Parathyroid adenoma (tissue), 2 donors: ENCODE data around the gene SLC49A4.
A peak's percentile ranks its signal among the peaks of the same experiment; 100 is the strongest.

Experiments used
- H2AFZ ChIP-seq: fragments of 300-600 bp; sonication (generic); one replicate; pipeline ENCODE4 v1.7.0; 2017; ENCODE audit warnings: antibody characterized with exemption, mild to moderate bottlenecking
- H3K27ac ChIP-seq: fragments of 300-600 bp; sonication (generic); one replicate; pipeline ENCODE4 v1.7.0; 2017
- H3K27me3 ChIP-seq: fragments of 300-600 bp; sonication (generic); one replicate; pipeline ENCODE4 v1.7.0; 2017; ENCODE audit warnings: low read length; ENCODE audit not compliant: control insufficient read depth, insufficient read depth
- H3K36me3 ChIP-seq: fragments of 300-600 bp; sonication (generic); one replicate; pipeline ENCODE4 v1.7.0; 2017; ENCODE audit warnings: low read length; ENCODE audit not compliant: control insufficient read depth, insufficient read depth
- H3K4me1 ChIP-seq: fragments of 300-600 bp; sonication (generic); one replicate; pipeline ENCODE4 v1.7.0; 2017; ENCODE audit warnings: control low read depth
- H3K4me2 ChIP-seq: fragments of 300-600 bp; sonication (generic); one replicate; pipeline ENCODE4 v1.7.0; 2017; ENCODE audit warnings: low read length
- H3K4me3 ChIP-seq: fragments of 300-600 bp; sonication (generic); one replicate; pipeline ENCODE4 v1.7.0; 2017; ENCODE audit warnings: low read depth, low read length
- H3K79me2 ChIP-seq: fragments of 300-600 bp; sonication (generic); one replicate; pipeline ENCODE4 v1.7.0; 2017; ENCODE audit warnings: control low read depth
- H3K9ac ChIP-seq: fragments of 300-600 bp; sonication (generic); one replicate; pipeline ENCODE4 v1.7.0; 2017; ENCODE audit warnings: mild to moderate bottlenecking
- H3K9me3 ChIP-seq: fragments of 300-600 bp; sonication (generic); one replicate; pipeline ENCODE4 v1.7.0; 2017; ENCODE audit warnings: low read length; ENCODE audit not compliant: control insufficient read depth
- TF ChIP-seq, protein P1 (sequence below): fragments of 300-600 bp; sonication (generic); IDR thresholded peaks from one replicate; pipeline ENCODE4 v1.7.0; 2017; ENCODE audit warnings: antibody characterized with exemption, mild to moderate bottlenecking
- donor health status: primary hyperparathyroidism.

SLC49A4 gene

DNA sequence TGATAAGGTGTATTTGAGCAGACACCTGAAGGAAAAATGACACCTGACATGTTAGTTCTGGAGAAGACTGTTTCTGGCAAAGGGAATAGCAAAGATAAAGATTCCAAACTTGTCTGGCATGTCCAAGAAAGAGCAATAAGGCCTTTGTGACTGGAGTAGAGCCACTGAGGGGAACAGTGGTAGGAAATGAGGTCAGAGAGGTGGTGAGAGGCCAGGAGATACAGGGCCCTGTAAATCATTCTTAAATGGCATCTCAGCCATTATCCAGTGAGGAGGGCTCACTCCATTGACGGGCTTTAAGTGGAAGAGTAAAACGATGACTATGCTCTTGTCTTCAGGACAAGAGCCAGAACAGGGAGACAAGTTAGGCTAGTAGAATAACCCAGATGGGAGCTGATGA, 4.5 kb downstream of the SLC49A4 start:
- peak overlapping the region; percentile 19 for H3K27ac ChIP-seq
- H3K27me3 ChIP-seq = no peaks in the 10 kb centered on the region
- H3K4me2 ChIP-seq = no peak overlapping the region
- H2AFZ ChIP-seq = no peak overlapping the region
- no peak overlapping the region for H3K9ac ChIP-seq
- TF ChIP-seq, protein P1, sequence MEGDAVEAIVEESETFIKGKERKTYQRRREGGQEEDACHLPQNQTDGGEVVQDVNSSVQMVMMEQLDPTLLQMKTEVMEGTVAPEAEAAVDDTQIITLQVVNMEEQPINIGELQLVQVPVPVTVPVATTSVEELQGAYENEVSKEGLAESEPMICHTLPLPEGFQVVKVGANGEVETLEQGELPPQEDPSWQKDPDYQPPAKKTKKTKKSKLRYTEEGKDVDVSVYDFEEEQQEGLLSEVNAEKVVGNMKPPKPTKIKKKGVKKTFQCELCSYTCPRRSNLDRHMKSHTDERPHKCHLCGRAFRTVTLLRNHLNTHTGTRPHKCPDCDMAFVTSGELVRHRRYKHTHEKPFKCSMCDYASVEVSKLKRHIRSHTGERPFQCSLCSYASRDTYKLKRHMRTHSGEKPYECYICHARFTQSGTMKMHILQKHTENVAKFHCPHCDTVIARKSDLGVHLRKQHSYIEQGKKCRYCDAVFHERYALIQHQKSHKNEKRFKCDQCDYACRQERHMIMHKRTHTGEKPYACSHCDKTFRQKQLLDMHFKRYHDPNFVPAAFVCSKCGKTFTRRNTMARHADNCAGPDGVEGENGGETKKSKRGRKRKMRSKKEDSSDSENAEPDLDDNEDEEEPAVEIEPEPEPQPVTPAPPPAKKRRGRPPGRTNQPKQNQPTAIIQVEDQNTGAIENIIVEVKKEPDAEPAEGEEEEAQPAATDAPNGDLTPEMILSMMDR = no peak
- H3K36me3 ChIP-seq = no peaks in the 10 kb centered on the region
- peaks cover 16% of the 10 kb centered on the region for H3K4me1 ChIP-seq
- H3K4me3 ChIP-seq = no peak overlapping the region
- peaks cover 21% of the 10 kb centered on the region for H3K79me2 ChIP-seq
- H3K9me3 ChIP-seq = no peaks in the 10 kb centered on the region

DNA sequence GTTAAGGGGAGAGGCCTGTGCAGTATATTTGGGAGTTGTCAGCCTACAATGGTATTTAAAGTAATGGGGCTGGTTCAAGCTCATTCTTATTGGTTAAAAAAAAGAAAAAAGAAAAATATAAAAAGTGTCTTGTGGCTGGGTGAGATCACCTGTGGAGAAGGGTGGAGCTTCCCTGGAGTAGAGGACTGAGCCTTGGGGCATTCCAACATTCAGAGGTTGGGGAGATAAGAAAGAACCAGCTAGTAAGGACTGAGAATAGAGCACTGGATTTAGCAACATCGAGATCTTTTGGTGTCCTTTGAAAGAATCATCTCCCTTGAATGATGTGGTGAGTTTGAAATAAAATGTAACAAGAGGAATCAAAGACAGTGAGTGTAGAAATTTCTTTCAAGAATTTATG, 5.2 kb downstream of the SLC49A4 start:
- H3K9ac ChIP-seq = no peak overlapping the region
- peaks cover 25% of the 10 kb centered on the region for H3K79me2 ChIP-seq
- H3K27ac ChIP-seq = no peak overlapping the region
- no peaks in the 10 kb centered on the region for H3K9me3 ChIP-seq
- H3K4me2 ChIP-seq = no peak overlapping the region
- H2AFZ ChIP-seq = no peak overlapping the region
- H3K4me3 ChIP-seq = no peak overlapping the region
- H3K4me1 ChIP-seq = peaks cover 16% of the 10 kb centered on the region
- TF ChIP-seq, protein P1 = no peak
- no peaks in the 10 kb centered on the region for H3K36me3 ChIP-seq
- H3K27me3 ChIP-seq = no peaks in the 10 kb centered on the region

DNA sequence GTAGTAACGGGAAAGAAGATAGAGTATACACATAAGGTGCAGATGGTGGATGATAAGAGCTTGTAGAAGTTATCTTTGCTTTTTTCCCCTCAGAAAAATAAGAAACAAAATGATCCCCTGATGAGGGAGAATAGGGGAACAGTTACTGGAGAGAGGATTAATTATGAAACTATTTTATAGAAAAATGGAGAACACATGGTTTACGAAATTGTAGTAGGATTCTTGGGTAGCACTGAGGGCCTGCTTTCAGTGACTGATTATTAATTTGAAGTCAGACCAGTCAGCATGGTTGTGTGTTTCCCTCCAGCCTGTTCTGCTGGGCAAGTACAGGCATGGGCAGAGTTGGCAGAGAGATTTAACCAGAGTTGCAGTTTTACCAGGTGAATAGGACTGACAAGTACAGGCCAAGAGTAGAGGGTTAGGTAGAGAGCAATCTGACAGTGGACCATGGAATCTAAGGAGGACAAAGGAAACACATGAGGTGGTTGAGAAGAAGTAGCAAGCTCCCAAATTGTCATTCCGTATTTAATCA, 5.9 kb downstream of the SLC49A4 start:
- Histone ChIP-seq H3K9me3 (no peaks in the 10 kb centered on the region), H3K27me3 (no peaks in the 10 kb centered on the region), H3K36me3 (no peaks in the 10 kb centered on the region), H3K4me1 (peaks cover 16% of the 10 kb centered on the region), H3K27ac (no peak overlapping the region), H3K9ac (no peak overlapping the region), H3K4me2 (no peak overlapping the region), H2AFZ (no peak overlapping the region), H3K4me3 (no peak overlapping the region), H3K79me2 (peaks cover 25% of the 10 kb centered on the region)
- TF ChIP-seq, protein P1 = no peak

DNA sequence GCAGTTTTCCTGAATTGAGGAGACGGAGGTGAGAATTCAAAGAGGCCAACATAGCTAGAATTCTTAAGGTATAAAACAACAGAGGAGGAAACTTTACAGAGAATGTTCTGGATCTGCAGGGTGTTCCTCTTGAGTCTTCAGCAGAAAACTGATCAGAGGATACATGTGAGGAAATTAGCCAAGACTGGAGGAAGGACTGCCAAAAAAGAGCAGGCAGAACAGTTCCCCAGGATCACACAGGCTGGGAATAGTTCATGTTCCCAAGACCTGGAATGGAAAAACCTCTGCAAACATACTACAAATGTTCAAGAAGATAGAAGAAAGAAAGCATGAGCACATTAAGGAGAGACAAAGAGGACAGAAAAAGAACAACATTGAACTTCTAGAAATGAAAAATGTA, 7.5 kb downstream of the SLC49A4 start:
- H3K4me3 ChIP-seq = no peak overlapping the region
- TF ChIP-seq, protein P1 = no peak
- no peak overlapping the region for H3K27ac ChIP-seq
- peaks cover 13% of the 10 kb centered on the region for H3K4me1 ChIP-seq
- H3K4me2 ChIP-seq = no peak overlapping the region
- no peaks in the 10 kb centered on the region for H3K36me3 ChIP-seq
- no peaks in the 10 kb centered on the region for H3K9me3 ChIP-seq
- peaks cover 25% of the 10 kb centered on the region for H3K79me2 ChIP-seq
- H2AFZ ChIP-seq = no peak overlapping the region
- no peaks in the 10 kb centered on the region for H3K27me3 ChIP-seq
- H3K9ac ChIP-seq = no peak overlapping the region

DNA sequence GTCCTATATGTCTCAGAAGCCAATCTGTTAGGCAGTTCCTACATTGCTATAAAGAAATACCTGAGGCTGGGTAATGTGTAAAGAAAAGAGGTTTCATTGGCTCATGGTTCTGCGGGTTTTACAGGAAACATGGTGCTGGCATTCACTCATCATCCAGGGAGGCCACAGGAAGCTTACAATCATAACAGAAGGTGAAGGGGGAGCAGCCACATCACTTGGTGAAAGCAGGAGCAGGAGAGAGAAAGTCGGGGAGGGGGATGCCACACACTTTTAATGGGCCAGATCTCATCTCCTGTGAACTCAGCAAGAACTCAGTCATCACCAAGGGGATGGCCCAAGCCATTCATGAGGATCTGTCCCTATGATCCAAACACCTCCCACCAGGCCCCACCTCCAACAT, 9.1 kb downstream of the SLC49A4 start:
- H3K36me3 ChIP-seq = no peaks in the 10 kb centered on the region
- H2AFZ ChIP-seq = no peak overlapping the region
- H3K27ac ChIP-seq = no peak overlapping the region
- no peak overlapping the region for H3K4me2 ChIP-seq
- no peaks in the 10 kb centered on the region for H3K27me3 ChIP-seq
- TF ChIP-seq, protein P1 = no peak
- no peak overlapping the region for H3K9ac ChIP-seq
- H3K4me1 ChIP-seq = peaks cover 10% of the 10 kb centered on the region
- H3K4me3 ChIP-seq = no peak overlapping the region
- H3K9me3 ChIP-seq = no peaks in the 10 kb centered on the region
- peaks cover 25% of the 10 kb centered on the region for H3K79me2 ChIP-seq
